Measurements from ENCODE around the gene DGKG.

DGKG gene

DNA sequence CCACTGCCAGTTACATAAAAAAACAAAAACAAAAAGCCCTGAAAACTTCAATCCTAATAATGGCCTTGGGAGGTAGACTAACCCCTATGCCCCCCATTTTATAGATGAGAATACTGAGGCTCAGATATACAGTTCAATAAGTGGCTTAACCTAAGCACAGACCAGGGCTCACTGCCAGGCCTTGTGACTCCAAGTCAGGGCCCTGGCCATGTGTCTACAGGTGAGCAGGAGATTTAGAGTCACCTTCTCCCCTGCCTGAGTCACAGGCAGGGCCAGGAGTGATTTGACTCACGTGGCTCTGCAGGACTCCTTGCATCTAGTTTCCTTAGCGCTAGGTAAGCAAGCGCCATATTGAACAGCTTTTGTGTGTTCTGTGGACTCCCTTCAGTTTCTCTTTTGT, 154.5 kb downstream of the DGKG start:
- no peak for DNase-seq

GRCh38 chr3:186200726-186201125, 161.3 kb downstream of the DGKG start:
- no peak for DNase-seq

- no peak for DNase-seq
Observed at GRCh38 chr3:186198442-186198841, 163.6 kb downstream of the DGKG start.

GRCh38 chr3:186194451-186194811, 167.6 kb downstream of the DGKG start:
- no peak for DNase-seq

- DNase-seq: no peak
Observed at GRCh38 chr3:186193534-186194450, 168.2 kb downstream of the DGKG start.

DNA sequence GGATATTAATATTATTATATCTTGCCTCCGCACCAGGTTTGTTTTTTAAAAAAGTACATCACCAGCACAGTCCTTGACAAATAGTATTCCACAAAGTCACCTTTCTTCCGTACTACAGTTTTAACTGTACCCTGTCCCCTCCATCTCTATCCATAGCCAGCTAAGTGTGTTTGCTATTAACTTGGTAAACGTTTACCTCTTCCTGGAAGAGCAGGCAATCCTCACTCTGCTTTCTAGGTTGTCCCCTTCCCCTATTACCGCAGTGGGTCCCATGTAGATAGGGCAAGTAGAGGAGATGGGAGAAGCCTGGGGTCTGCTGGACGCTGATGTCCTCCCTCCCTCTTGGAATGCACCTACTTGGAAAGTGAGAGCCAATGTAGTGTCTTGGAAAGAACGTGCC, 169.2 kb downstream of the DGKG start:
- no peak for DNase-seq

GRCh38 chr3:186189492-186189891, 172.5 kb downstream of the DGKG start:
- no peak for DNase-seq

DNA sequence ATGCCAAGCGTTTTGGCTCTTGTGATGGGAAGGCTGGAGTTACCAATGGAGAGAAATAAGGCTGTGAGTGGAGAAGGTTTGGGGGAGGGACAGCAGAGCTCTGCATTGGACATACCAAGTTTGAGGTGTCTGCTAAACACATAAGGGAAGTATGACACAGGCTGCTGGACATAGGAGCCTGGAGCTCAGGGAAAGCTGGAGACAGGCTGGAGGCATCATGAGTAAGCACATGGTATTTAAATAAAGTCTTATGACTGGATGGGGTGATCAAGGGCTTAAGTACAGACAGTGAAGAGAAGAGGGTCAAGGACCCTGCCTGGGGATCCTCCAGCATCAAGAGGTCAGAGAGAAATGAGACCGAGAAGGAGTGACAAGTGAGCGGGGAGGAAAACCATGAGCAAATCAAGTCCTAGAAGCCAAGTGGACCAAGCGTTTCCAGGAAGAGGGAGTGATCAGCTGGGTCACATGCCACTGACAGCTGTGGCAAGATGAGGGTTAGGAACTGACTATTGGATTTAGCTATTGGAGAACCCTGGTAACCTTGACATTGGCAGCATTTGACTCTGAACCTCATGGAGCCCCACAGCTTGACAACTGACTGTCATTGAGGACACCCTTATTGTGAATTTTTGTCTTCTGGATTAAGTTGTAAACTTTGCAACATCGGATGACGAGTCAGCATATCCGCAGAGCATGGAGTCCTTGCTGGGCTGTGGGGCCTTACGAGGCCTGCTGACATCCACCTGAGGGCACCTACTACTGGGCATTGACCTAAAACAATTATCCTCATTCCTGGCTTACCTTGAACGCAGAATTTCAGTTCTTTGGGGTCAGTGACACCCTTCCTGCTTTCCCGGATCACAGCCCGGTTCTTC, 174.4 kb downstream of the DGKG start:
- no peak for DNase-seq

DNA sequence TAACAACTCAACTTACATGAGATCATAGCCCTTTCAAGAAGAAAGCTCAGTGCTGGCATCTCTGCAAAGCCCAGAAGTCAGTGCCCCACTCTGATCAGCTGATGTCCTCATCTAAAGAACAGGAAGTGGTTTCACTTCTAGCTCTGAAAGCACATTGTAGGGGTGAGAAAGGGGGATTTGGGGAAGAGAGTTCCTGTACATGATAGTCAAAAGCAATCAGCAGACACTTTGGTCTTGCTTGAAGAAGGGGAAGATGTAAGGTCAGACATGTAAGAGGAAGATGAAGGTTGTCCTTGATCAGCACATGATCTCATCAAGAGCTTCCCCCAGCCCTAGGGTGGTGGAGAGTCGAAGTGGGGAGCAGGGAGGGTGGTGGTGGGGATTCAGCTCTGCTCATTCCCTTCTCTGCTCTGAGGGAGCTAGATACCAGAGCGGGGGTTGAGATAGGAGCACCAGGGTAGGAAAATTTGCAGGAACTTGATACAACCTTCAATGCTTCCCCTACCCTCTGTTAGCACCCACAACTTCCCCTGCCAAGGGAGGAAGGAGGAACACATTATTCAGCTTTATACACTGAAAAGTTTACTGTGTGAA, 176.7 kb downstream of the DGKG start:
- peak; percentile 84 to 88 for DNase-seq

GRCh38 chr3:186184021-186184420, 178.0 kb downstream of the DGKG start:
- DNase-seq: no peak

GRCh38 chr3:186182850-186183249, 179.2 kb downstream of the DGKG start:
- DNase-seq: no peak

DNA sequence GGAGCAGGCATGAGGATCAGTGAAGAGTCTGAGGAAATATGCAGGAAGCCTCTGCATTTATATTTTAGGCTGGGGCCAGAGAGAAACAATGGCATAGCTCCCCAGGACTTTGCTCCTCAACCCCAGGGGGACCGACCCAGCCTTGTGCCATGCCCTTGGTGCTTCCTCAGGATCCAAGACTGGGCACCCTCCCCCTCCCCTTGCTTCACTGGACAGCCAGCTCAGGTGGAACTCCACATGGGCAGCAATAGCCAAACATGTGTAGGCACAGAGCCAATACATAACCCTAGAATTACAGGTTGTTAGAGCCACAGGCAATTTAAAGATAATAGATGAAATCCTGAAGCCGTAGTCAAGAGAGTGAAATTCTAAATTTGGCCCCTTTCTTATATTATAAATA, 180.1 kb downstream of the DGKG start:
- DNase-seq: no peak

DNA sequence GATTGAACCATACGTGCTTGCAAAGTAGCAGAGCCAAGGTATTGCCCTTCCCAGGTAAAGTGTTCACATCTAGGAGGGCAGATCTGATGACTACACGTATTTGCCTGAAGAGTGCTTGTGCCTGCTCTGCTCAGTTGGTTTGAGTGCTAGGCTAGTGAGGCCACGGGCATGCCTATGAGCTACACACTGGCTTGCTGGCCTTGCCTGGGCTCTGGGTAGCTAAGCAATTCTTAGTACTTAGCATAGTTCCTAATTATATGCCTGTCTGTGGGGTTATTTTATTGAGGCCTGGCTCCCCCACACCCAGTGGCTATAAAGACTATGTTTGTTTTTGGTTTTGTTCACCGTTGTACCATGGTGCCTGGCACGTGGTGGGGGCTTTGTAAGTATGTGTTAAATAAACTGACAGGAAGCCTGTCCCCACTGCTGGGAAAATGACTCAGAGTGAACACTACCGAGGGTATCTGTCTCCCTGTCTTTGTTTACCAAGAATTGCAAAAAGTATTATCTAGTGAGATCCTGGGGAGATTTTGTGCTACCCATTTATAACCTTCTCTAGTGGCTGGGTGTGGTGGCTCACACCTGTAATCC, 181.0 kb downstream of the DGKG start:
- DNase-seq: no peak

- DNase-seq: no peak
Observed at GRCh38 chr3:186180151-186180550, 181.9 kb downstream of the DGKG start.

DNA sequence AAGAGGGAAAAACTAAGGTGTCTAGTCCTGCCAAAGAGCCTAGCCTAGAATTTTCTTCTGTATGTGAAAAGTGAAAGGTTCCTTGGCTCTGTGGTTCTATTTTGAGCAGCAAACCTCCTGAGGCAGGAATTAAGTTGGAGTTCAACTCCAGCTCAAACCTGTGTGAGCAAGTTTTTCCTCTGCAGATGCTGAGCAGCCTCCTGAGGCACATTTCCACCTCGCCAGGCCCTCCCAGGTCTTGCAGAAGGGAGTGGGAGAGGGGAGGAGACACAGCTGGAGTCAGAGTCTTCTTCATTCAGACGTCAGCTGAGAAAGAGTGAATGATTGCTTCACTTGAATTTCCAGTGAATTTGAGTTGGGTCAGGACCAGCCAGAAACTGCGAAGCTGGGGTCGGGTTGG, 183.6 kb downstream of the DGKG start:
- no peak for DNase-seq

- no peak for DNase-seq
Observed at GRCh38 chr3:186176373-186176990, 185.6 kb downstream of the DGKG start.

DNA sequence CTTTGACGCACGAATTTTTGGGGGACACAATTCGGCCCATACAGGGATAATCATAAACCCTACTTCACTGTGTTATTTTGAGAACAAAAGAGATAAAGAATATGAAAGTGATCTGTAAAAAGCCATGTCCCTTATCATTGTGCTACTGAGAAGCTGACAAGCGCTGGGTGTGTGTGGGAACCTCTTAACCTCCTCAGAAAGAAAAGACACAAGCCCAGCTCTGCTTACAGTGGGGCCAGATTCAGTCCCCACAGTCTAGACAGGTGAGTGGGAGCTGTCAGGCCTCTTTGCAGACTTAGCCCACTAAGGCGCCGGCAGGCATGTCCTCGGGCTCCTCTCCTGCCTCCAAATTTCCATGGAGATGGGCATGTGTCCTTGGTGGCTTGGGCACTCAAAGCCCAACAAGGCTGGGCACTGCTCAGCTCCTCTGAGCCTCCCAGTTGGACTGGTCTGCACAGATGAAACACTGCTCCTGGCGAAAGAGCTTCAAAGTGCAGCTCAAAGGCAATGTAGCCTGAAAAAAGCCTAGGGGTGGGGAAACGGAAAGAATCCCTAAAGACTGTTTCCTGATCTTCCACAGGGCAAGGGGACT, 188.7 kb downstream of the DGKG start:
- no peak for DNase-seq

DNA sequence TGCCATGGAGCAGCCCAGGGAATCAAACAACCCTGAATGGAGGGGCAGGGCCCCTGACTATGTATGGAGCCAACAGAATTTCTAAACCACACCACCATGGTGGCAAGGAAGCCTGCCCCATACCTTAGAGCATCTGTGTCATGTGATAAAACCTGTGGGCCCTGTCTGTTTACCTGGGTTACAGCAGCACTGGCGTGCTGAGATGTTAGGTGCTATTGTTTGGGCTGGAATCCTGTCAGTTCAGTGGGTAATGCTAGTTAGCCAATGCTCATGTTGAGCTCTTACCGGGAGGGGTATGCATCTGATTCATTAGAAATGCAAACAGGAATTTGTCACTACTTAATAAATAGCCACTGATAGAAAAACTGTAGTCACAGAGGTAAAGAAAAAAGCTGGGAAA, 189.7 kb downstream of the DGKG start:
- no peak for DNase-seq

DNA sequence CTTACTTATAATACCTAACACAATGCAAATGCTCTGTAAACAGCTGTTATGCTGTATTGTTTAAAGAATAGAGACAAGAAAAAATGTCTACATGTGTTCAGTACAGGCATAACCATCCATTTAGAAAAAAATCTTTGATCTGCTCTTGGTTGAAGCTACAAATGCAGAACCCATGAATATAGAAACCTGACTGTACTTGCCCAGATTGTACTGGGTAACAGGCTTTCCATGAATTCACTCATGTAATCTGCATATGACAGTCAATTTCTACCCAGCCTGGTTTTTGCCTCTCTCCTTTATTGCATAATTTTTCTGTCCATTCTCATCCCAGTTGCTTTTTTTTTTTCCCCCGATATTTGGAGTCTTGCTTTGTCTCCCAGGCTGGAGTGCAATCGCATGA, 190.5 kb downstream of the DGKG start:
- DNase-seq: no peak

- no peak for DNase-seq
Observed at GRCh38 chr3:186170516-186170915, 191.5 kb downstream of the DGKG start.

DNA sequence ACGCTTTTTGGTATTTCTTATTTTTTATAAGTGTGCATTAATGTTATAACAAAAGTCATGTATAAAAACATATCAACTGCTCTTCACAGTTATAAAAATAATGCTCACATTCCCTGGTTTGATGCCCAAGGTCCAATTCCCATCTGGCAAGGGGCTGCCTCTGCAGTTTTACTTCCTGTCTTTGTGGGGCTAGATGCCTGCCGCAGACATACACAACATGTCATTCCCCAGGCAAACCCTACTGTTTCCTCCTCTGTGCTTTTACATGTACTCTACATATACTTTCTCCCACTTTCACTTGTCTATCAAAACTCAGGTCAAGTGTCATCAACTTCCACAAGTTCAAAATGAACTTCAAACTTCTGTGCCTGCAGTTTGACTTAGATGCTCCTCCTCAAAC, 192.7 kb downstream of the DGKG start:
- no peak for DNase-seq

DNA sequence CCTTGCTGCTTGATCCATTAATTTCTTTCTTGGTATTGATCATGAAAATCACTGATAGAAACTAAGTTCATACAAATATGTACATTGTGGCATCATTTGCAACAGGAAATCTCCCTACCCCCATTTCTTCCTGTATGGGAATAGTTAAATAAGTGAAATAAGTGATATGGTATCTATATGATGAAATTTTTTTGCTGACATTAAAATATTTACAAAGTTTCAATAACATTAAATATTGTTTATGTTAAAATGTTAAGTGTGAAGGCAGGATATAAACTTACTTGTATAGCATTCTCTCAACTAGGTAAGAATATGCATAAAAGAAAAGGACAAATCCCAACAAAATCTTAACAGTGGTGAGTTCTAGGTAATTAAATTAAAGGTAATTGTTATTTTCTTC, 193.1 kb downstream of the DGKG start:
- no peak for DNase-seq

All from AML-193 (cell line).